Liver (tissue), 9 donors: ENCODE measurements around the gene SLC16A10. TPM values are rescaled to one million over a fixed set of nuclear protein-coding genes. Genes with fewer than 3 reads are reported as not detected.

Experiments used
- DNase-seq: peaks from one replicate; pipeline ENCODE4 v3.0.0-alpha.2; 2017; ENCODE audit warnings: low spot score
- H3K27ac ChIP-seq, 2 donors: one replicate each; pipeline ENCODE4 v1.7.0; 2013; ENCODE audit warnings: inconsistent platforms in 2 of 2, low read length in 2 of 2, control low read depth in 1 of 2, low read depth in 1 of 2, mild to moderate bottlenecking in 1 of 2
- H3K27me3 ChIP-seq, 4 donors: one replicate each; pipeline versions ENCODE4 v1.6.1 to v1.7.0; 2013; ENCODE audit warnings: low read length in 3 of 4, inconsistent platforms in 1 of 4, mild to moderate bottlenecking in 1 of 4, moderate library complexity in 1 of 4; ENCODE audit not compliant: control insufficient read depth in 4 of 4, insufficient read depth in 4 of 4
- H3K36me3 ChIP-seq, 4 donors: one replicate each; pipeline versions ENCODE4 v1.6.1 to v1.7.0; 2013; ENCODE audit warnings: low read length in 3 of 4, mild to moderate bottlenecking in 3 of 4, low read depth in 1 of 4, moderate library complexity in 1 of 4; ENCODE audit not compliant: control insufficient read depth in 4 of 4, insufficient read depth in 3 of 4
- H3K4me1 ChIP-seq, 4 donors: one replicate each; pipeline versions ENCODE4 v1.6.1 to v1.7.0; 2013; ENCODE audit warnings: low read length in 3 of 4, mild to moderate bottlenecking in 3 of 4, moderate library complexity in 1 of 4; ENCODE audit not compliant: control insufficient read depth in 4 of 4, insufficient read depth in 4 of 4
- H3K4me3 ChIP-seq, 3 donors: one replicate each; pipeline versions ENCODE4 v1.6.1 to v1.7.0; 2013; ENCODE audit warnings: low read length in 3 of 3, control low read depth in 1 of 3, low read depth in 1 of 3, mild to moderate bottlenecking in 1 of 3
- H3K9ac ChIP-seq, 2 donors: one replicate each; pipeline ENCODE4 v1.7.0; 2013; ENCODE audit warnings: low read length in 2 of 2, mild to moderate bottlenecking in 2 of 2, moderate library complexity in 2 of 2, control low read depth in 1 of 2, low read depth in 1 of 2
- H3K9me3 ChIP-seq, 4 donors: one replicate each; pipeline versions ENCODE4 v1.6.1 to v1.7.0; 2013; ENCODE audit warnings: low read length in 3 of 4; ENCODE audit not compliant: control insufficient read depth in 4 of 4
- CTCF ChIP-seq: fragments of 150-350 bp; IDR thresholded peaks from 2 replicates; pipeline ENCODE4 v1.5.1; 2017; ENCODE audit warnings: improper control_type of control experiment, low read depth, low read length; ENCODE audit not compliant: missing input control
- EGR1 ChIP-seq, 2 donors: IDR thresholded peaks; 2 replicates each; pipeline ENCODE4 v1.6.1; 2016 to 2018; ENCODE audit warnings: antibody characterized with exemption in 2 of 2, low read depth in 2 of 2
- FOXA1 ChIP-seq: IDR thresholded peaks from 2 replicates; pipeline ENCODE4 v1.6.1; 2016; ENCODE audit warnings: antibody characterized with exemption
- FOXA2 ChIP-seq: IDR thresholded peaks from 2 replicates; pipeline ENCODE4 v1.6.1; 2016; ENCODE audit warnings: antibody characterized with exemption
- GABPA ChIP-seq, 2 donors: IDR thresholded peaks in 1 of 2; conservative IDR thresholded peaks in 1 of 2; 2 replicates each; pipeline ENCODE4 v1.6.1; 2016; ENCODE audit warnings: antibody characterized with exemption in 2 of 2, mild to moderate bottlenecking in 1 of 2, moderate library complexity in 1 of 2
- HNF4A ChIP-seq, 2 donors: conservative IDR thresholded peaks; 2 replicates each; pipeline ENCODE4 v1.6.1; 2016; ENCODE audit warnings: antibody characterized with exemption in 2 of 2, mild to moderate bottlenecking in 2 of 2
- HNF4G ChIP-seq: IDR thresholded peaks from 2 replicates; pipeline ENCODE4 v1.6.1; 2016; ENCODE audit warnings: antibody characterized with exemption
- JUND ChIP-seq, 2 donors: IDR thresholded peaks; 2 replicates each; pipeline ENCODE4 v1.6.1; 2016; ENCODE audit warnings: antibody characterized with exemption in 2 of 2
- NR2F2 ChIP-seq: IDR thresholded peaks from 2 replicates; pipeline ENCODE4 v1.6.1; 2016; ENCODE audit warnings: antibody characterized with exemption
- RAD21 ChIP-seq, 2 donors: IDR thresholded peaks; 2 replicates each; pipeline ENCODE4 v1.6.1; 2016; ENCODE audit warnings: antibody characterized with exemption in 2 of 2, mild to moderate bottlenecking in 2 of 2
- RXRA ChIP-seq, 2 donors: IDR thresholded peaks; 2 replicates each; pipeline ENCODE4 v1.6.1; 2017 to 2018; ENCODE audit warnings: antibody characterized with exemption in 2 of 2, mild to moderate bottlenecking in 1 of 2
- SP1 ChIP-seq: IDR thresholded peaks from 2 replicates; pipeline ENCODE4 v1.6.1; 2018; ENCODE audit warnings: antibody characterized with exemption, mild to moderate bottlenecking
- TAF1 ChIP-seq: conservative IDR thresholded peaks from 2 replicates; pipeline ENCODE4 v1.6.1; 2016; ENCODE audit warnings: antibody characterized with exemption, mild to moderate bottlenecking
- WGBS: extraction: QIAGEN DNeasy Blood & Tissue Kit; methylation state at CpG from one replicate; pipeline ENCODE4 v1.1.7; 2013; 5-methylcytosine and 5-hydroxymethylcytosine counted together
- polyA plus RNA-seq, 2 donors: library from polyadenylated mRNA; stranded (reverse) in 1 of 2; unstranded in 1 of 2; fragments of 200-250 nt in 1 of 2; fragments of >200 nt in 1 of 2; fragmentation: Nextera tagmentation in 1 of 2; extraction: Ambion mirVana in 1 of 2; gene quantifications; one replicate each; pipeline versions ENCODE4 v1.2.1 to v1.2.3, GENCODE V29; 2013 to 2015
- total RNA-seq, 2 donors: library from RNA; depleted of rRNA; stranded (reverse); fragments of >200 nt; gene quantifications; one replicate each; pipeline ENCODE4 v1.2.3, GENCODE V29; 2014
- TF ChIP-seq, protein P1 (sequence below): IDR thresholded peaks from 2 replicates; pipeline ENCODE4 v1.6.1; 2016; ENCODE audit warnings: antibody characterized with exemption
- TF ChIP-seq, protein P2 (sequence below): IDR thresholded peaks from 2 replicates; pipeline ENCODE4 v1.6.1; 2016; ENCODE audit warnings: antibody characterized with exemption, mild to moderate bottlenecking
- TF ChIP-seq, protein P3 (sequence below): IDR thresholded peaks from 2 replicates; pipeline ENCODE4 v1.6.1; 2016; ENCODE audit warnings: antibody characterized with exemption
- TF ChIP-seq, protein P4 (sequence below): IDR thresholded peaks from 2 replicates; pipeline ENCODE4 v1.6.1; 2016; ENCODE audit warnings: antibody characterized with exemption
- donor health status: healthy.
- donor health status: healthy.
- donor health status: healthy.
- donor health status: healthy.
- donor health status: healthy.

Gene SLC16A10
- total and polyA plus RNA-seq, 4 donors = 1.8 to 16.7 (median 8.4) TPM

DNA sequence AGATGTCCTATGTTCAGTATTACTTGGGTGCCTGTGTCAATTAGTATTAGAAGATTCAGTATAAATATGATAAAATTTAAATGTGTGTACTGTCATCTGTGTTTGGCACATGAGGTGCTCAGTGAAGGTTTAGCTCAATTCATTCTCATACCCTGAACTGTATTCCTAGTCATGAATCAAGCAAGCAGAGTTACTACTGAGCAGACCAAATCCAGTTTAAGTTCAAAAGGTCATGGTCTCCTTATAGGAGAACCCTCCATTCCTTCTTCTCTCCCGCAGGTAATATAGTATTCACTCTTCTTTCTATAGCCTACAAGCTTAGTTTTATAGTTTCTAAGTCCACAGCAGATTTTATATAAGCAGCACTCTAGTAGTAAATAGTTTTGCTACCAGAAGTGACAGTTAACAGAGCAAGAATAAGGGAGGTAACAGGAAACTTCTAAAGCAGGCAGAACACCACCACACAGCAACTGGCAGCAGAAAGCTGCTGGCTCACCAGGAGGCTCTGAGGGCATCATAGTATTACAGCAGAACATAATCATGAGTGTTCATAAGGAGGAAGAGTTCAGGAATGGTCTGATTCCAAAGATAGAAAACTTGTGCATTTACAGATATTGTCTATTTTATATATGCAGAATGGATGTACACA lies 133.2 kb downstream of the SLC16A10 start:
- TF ChIP-seq GABPA (IDR thresholded peaks at IDR 0.05 in 1 of 2, conservative IDR thresholded peaks at IDR 0.05 in 1 of 2) (no peak), TAF1 (no peak), RXRA (IDR thresholded peaks at IDR 0.05) (no peak), SP1 (no peak), FOXA1 (no peak), FOXA2 (no peak), HNF4A (conservative IDR thresholded peaks at IDR 0.05) (no peak), RAD21 (IDR thresholded peaks at IDR 0.05) (no peak), EGR1 (IDR thresholded peaks at IDR 0.05; ENCODE audit: low read depth in 2 of 2) (no peak), CTCF (no peak), JUND (IDR thresholded peaks at IDR 0.05) (no peak), NR2F2 (no peak), HNF4G (no peak)
- TF ChIP-seq, protein P1, sequence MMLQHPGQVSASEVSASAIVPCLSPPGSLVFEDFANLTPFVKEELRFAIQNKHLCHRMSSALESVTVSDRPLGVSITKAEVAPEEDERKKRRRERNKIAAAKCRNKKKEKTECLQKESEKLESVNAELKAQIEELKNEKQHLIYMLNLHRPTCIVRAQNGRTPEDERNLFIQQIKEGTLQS = no peak
- TF ChIP-seq, protein P2, sequence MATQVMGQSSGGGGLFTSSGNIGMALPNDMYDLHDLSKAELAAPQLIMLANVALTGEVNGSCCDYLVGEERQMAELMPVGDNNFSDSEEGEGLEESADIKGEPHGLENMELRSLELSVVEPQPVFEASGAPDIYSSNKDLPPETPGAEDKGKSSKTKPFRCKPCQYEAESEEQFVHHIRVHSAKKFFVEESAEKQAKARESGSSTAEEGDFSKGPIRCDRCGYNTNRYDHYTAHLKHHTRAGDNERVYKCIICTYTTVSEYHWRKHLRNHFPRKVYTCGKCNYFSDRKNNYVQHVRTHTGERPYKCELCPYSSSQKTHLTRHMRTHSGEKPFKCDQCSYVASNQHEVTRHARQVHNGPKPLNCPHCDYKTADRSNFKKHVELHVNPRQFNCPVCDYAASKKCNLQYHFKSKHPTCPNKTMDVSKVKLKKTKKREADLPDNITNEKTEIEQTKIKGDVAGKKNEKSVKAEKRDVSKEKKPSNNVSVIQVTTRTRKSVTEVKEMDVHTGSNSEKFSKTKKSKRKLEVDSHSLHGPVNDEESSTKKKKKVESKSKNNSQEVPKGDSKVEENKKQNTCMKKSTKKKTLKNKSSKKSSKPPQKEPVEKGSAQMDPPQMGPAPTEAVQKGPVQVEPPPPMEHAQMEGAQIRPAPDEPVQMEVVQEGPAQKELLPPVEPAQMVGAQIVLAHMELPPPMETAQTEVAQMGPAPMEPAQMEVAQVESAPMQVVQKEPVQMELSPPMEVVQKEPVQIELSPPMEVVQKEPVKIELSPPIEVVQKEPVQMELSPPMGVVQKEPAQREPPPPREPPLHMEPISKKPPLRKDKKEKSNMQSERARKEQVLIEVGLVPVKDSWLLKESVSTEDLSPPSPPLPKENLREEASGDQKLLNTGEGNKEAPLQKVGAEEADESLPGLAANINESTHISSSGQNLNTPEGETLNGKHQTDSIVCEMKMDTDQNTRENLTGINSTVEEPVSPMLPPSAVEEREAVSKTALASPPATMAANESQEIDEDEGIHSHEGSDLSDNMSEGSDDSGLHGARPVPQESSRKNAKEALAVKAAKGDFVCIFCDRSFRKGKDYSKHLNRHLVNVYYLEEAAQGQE = no peak
- TF ChIP-seq, protein P3, sequence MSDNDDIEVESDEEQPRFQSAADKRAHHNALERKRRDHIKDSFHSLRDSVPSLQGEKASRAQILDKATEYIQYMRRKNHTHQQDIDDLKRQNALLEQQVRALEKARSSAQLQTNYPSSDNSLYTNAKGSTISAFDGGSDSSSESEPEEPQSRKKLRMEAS = no peak
- TF ChIP-seq, protein P4, sequence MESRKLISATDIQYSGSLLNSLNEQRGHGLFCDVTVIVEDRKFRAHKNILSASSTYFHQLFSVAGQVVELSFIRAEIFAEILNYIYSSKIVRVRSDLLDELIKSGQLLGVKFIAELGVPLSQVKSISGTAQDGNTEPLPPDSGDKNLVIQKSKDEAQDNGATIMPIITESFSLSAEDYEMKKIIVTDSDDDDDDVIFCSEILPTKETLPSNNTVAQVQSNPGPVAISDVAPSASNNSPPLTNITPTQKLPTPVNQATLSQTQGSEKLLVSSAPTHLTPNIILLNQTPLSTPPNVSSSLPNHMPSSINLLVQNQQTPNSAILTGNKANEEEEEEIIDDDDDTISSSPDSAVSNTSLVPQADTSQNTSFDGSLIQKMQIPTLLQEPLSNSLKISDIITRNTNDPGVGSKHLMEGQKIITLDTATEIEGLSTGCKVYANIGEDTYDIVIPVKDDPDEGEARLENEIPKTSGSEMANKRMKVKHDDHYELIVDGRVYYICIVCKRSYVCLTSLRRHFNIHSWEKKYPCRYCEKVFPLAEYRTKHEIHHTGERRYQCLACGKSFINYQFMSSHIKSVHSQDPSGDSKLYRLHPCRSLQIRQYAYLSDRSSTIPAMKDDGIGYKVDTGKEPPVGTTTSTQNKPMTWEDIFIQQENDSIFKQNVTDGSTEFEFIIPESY = no peak
- no peak overlapping the region for H3K4me3 ChIP-seq

More for the DNA sequence above, 133.2 kb downstream of the SLC16A10 start:
- 86% methylated on average over 1 of the region's 1 CpG for WGBS
- no peak for DNase-seq
- Histone ChIP-seq H3K9ac (no peak overlapping the region), H3K27me3 (no peaks in the 10 kb centered on the region), H3K36me3 (peaks cover 0 to 3% (median 0%) of the 10 kb centered on the region in 4 donors), H3K4me1 (no peaks in the 10 kb centered on the region), H3K9me3 (no peaks in the 10 kb centered on the region), H3K27ac (no peak overlapping the region)
